Mucosa of gallbladder (tissue), 1 donor: ENCODE results near the gene SGK1. TPM values are rescaled to one million over a fixed set of nuclear protein-coding genes. Genes with fewer than 3 reads are reported as not detected.
"Not testable (repeated sequence)": the region's sequence is repeated elsewhere in the genome, so short reads cannot be mapped to it uniquely, and the experiment has no call there.

Source experiments
- DNase-seq: peaks from one replicate; pipeline ENCODE4 v3.0.0-alpha.2; 2020; ENCODE audit warnings: low spot score
- total RNA-seq: library from RNA; stranded (reverse); gene quantifications from one replicate; pipeline ENCODE4 v1.2.1, GENCODE V29; 2021
- donor health status: DM: no; HTN: no; CAD: no.

Gene SGK1
- total RNA-seq, 1 donor from 2014 or later, result 220 TPM

DNA sequence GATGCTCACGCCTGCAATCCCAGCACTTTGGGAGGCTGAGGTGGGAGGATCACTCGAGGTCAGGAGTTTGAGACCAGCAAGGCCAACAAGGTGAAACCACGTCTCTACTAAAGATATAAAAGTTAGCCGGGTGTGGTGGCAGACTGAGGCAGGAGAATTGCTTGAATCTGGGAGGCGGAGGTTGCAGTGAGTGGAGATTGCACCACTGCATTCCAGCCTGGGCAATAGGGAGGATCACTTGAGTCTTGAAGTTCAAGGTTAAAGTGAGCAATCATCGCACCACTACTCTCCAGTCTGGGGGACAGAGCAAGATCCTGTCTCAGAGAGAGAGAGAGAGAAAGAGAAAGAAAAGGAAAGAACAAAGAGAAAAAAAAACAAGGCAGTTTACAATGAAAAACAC lies 13.5 kb downstream of the SGK1 start:
- DNase-seq, result not testable (repeated sequence)

DNA sequence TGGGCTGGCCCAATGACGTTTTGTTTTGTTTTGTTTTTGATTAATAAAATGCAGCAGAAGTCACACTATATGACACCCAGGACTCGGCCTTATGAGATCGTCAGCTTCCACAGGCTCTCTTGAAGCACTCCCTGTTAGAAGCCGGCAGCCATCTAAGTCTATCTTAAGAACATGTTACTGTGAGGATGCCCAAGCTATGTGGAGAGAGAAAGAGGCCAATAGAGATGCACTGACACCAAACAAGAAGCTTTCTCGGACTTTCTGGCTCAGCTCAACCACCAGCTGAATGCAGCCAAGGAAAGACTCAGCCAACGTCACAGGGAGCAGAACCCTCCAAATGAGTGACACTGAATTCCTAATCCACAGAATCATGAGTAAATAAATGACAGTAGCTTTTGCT lies 14.0 kb downstream of the SGK1 start:
- DNase-seq, result no peak

DNA sequence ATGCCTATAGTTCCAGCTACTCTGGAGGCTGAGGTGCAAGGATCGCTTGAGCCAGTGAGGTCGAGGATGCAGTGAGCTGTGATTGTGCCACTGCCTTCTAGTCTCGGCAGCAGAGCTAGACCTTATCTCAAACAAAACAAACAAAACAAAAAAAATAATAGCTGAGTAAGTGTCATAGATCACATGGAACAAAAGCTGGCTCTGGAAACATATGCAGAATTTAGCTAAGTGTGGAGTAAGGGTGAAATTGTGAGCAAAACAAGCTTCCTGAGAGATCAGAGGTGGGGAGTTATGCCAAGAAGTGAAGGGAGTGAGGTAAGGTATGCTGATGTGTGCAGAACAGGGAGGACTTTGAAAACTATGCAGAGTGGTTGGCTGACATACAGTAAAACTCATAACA lies 18.7 kb downstream of the SGK1 start:
- peak; percentile 53 for DNase-seq

GRCh38 chr6:134296762-134297161 lies 21.1 kb downstream of the SGK1 start:
- no peak for DNase-seq

GRCh38 chr6:134295953-134296553 lies 21.9 kb downstream of the SGK1 start:
- peak; percentile 83 for DNase-seq

GRCh38 chr6:134293659-134294161 lies 24.2 kb downstream of the SGK1 start:
- no peak for DNase-seq

- no peak for DNase-seq
These were observed 26.8 kb downstream of the SGK1 start for GRCh38 chr6:134291156-134291555.

DNA sequence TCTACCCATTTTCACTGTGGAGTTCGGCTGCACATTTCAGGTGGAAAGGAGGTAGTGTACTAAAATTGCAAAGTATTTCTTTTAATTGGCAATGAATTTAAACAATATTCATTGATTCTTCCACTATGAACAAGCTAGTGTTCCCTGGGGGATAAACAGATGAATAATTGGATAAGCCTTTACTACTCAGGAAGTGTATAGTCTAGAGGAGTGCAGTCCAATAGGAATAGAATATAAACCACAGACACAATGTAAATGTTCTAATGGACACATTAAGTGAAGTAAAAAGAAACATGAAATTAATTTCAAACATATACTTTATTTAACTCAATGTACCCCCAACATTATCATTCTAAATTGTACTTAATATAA lies 28.7 kb downstream of the SGK1 start:
- DNase-seq, result no peak

- DNase-seq, result no peak
These were observed 29.2 kb downstream of the SGK1 start for GRCh38 chr6:134288538-134289203.

- DNase-seq, result no peak
These were observed 29.9 kb downstream of the SGK1 start for GRCh38 chr6:134287859-134288537.

- DNase-seq, result no peak
These were observed 35.1 kb downstream of the SGK1 start for GRCh38 chr6:134282816-134283215.

DNA sequence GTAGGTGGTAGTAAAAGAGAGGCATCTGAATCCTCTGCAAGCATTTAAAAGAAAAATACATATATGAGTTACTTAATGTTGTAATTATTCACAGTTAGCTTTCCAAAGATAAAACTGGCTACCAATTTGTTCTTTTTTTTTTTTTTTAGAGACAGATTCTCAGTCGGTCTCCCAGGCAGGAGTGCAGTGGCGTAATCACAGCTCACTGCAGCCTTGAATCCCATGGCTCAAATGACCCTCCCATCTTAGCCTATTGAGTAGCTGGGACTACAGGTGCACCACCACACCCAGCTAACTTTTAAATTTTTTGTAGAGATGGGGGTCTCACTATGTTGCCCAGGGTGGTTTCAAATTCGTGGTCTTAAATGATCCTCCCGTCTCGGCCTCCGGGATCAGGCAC lies 36.5 kb downstream of the SGK1 start:
- no peak for DNase-seq

- no peak for DNase-seq
These were observed 39.9 kb downstream of the SGK1 start for GRCh38 chr6:134278000-134278399.

- DNase-seq, result not testable (repeated sequence)
These were observed 41.0 kb downstream of the SGK1 start for GRCh38 chr6:134276891-134277377.

DNA sequence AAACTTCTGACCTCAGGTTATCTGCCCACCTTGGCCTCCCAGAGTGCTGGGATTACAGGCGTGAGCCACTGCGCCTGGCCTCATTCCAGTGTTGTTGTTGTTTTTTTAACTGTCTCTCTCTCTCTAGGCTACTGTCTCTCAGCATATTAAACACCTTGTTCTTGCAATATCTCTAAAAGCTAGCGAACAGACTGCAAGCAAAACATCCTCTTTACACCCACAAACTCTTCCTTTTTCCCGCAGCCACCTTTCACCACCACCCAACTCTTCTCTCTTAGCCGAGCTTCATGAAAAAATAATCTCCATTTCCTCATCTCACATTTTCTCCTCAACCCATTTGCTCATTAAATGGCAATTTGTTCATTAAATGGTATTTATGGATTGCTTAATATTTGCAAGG lies 45.5 kb downstream of the SGK1 start:
- no peak for DNase-seq

- no peak for DNase-seq
These were observed 50.0 kb downstream of the SGK1 start for GRCh38 chr6:134267917-134268361.

DNA sequence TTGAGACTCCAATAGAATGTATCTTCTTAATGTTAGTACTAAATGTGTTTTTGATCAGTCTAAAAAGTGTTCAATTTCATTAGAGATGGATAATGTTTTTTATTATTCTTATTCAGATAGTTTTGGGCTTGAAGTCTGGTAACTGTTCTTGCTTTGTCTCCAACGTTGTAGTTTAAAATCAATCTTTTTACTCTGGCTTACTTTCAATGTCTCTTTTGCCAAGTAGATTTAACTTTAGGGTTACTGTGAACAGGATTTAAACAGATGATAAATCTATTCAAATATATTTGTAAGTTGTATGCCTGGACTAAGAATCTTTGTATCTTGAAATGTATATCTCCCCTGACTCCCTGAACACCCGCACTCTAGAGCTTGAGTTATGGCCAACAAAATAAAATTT lies 51.1 kb downstream of the SGK1 start:
- DNase-seq, result no peak

- DNase-seq, result no peak
These were observed 56.1 kb downstream of the SGK1 start for GRCh38 chr6:134261766-134262165.

DNA sequence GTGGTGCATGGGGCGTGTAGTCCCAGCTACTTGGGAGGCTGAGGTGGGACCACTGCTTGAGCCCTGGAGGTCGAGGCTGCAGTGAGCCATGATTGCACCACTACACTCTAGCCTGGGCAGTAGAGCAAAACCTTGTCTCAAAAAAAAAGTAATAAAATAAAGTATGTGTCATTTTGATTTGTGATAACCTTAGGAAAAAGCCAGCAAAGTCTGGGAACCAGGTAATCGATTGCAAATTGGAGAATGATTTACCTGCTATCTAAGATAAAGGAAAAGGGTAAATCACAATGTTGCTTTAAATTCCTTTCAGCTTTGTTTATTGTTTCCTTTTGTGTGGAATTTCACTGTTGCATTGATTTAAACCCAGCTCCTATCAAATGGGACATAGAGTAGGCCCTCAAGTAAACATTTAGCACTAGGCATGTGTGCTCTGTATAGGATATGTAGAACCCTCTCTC lies 59.0 kb downstream of the SGK1 start:
- peak; percentile 15 for DNase-seq

DNA sequence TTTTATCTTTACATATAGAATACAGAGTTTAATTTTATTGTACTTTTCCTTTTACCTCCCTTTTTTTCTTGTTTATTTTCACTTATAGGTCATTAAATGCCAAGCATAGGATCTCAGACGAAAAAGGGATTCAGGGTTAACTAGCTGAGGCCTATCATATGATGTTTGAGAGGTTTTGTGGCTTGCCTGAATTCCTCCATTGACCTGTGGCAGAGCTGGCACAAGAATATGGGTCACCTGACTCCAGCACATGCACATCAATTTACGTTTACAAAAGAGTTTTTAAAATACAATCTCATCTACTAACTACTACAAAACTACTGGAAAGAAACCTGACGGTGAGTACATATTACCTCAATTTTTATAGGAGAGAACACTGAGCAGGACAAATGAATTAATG lies 60.4 kb downstream of the SGK1 start:
- DNase-seq, result no peak

DNA sequence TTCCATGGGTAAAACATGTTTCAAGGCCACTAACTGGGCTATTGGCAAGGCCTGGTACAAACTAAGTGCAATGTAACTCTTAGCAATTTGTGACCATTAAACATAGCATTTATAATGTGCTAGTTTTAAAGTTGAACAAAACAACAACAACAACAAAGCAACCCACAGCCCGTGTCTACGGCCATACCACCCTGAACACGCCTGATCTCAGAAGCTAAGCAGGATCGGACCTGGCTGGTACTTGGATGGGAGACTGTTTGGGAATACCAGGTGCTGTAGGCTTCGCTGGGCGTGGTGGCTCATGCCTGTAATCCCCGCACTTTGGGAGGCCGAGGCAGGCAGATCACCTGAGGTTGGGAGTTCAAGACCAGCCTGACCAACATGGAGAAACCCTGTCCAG lies 61.0 kb downstream of the SGK1 start:
- no peak for DNase-seq

DNA sequence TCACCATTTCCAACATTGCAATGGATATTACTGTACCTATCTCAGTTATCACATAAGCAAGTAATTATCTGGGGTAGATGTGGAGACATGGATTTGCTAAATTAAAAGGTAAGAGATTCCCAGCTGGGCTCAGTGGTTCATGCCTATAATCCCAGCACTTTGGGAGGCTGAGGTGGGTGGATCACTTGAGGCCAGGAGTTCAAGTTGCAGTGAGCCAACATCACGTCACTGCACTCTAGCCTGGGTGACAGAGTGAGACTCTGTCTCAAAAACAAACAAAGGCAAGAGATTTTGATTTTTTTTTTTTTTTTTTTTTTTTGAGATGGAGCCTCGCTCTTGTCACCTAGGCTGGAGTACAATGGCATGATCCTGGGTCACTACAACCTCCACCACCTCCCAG lies 62.6 kb downstream of the SGK1 start:
- DNase-seq, result not testable (repeated sequence)

- no peak for DNase-seq
These were observed 63.8 kb downstream of the SGK1 start for GRCh38 chr6:134254118-134254517.
